Uterus (tissue), 4 donors: Measurements from ENCODE around the gene CYBC1. TPM values are rescaled to one million over a fixed set of nuclear protein-coding genes. Genes with fewer than 3 reads are reported as not detected.

ENCODE experiments used
- DNase-seq, 2 donors: peaks; one replicate each; pipeline ENCODE4 v3.0.0-alpha.2; 2019 to 2020
- H3K27ac ChIP-seq, 2 donors: fragments of 200-600 bp; sonication (generic); 1 replicate in 1 of 2; 2 replicates in 1 of 2; pipeline ENCODE4 v1.5.1; 2016 to 2018
- H3K27me3 ChIP-seq, 2 donors: fragments of 200-600 bp; sonication (generic); one replicate each; pipeline ENCODE4 v1.5.1; 2018 to 2019; ENCODE audit warnings: control low read depth in 1 of 2
- H3K36me3 ChIP-seq, 2 donors: fragments of 200-600 bp; sonication (generic); one replicate each; pipeline ENCODE4 v1.5.1; 2019; ENCODE audit warnings: control low read depth in 1 of 2
- H3K4me1 ChIP-seq, 2 donors: fragments of 200-600 bp; sonication (generic); one replicate each; pipeline ENCODE4 v1.5.1; 2018 to 2019; ENCODE audit warnings: control low read depth in 1 of 2
- H3K4me3 ChIP-seq, 2 donors: fragments of 200-600 bp; sonication (generic); 1 replicate in 1 of 2; 2 replicates in 1 of 2; pipeline ENCODE4 v1.5.1; 2018 to 2019; ENCODE audit warnings: mild to moderate bottlenecking in 1 of 2
- H3K9me3 ChIP-seq, 2 donors: fragments of 200-600 bp; sonication (generic); one replicate each; pipeline ENCODE4 v1.5.1; 2019; ENCODE audit warnings: control low read depth in 1 of 2
- POLR2A ChIP-seq, 2 donors: fragments of 450-650 bp; IDR thresholded peaks; one replicate each; pipeline ENCODE4 v1.6.1; 2016; ENCODE audit warnings: antibody characterized with exemption in 2 of 2, mild to moderate bottlenecking in 1 of 2, moderate library complexity in 1 of 2
- intact Hi-C: fragments of 100-400 bp; cut with DNase I; formaldehyde crosslinking; loops from one replicate; pipeline ENCODE4 v1.15.1; 2023; ENCODE audit warnings: low total_unique reads
- total RNA-seq, 4 donors: library from RNA; depleted of rRNA in 3 of 4; stranded (reverse); fragments of >200 nt in 3 of 4; gene quantifications; one replicate each; pipeline versions ENCODE4 v1.1.0 to v1.2.4, GENCODE V29; 2014 to 2023
- TF ChIP-seq, protein P1 (sequence below), 4 experiments: fragments of 200-600 bp in 2 of 4; fragments of 450-650 bp in 2 of 4; sonication (generic) in 2 of 4; IDR thresholded peaks; one replicate each; pipeline ENCODE4 v1.5.1; 2016 to 2019; ENCODE audit warnings: antibody characterized with exemption in 4 of 4, mild to moderate bottlenecking in 2 of 4, moderate library complexity in 1 of 4
- donor health status: DM: yes; HTN: yes; CAD: no.

Gene CYBC1
- total RNA-seq, 4 donors from 2014 or later, result 12.0 to 93.7 (median 32.5) TPM

- no peaks in the 10 kb centered on the region for H3K36me3 ChIP-seq
- no peaks in the 10 kb centered on the region for H3K9me3 ChIP-seq
- H3K4me1 ChIP-seq, result peaks cover 0 to 4% of the 10 kb centered on the region in 2 donors
- DNase-seq, result no peak
- no peaks in the 10 kb centered on the region for H3K27me3 ChIP-seq
- intact Hi-C loops, result no loop called here
- H3K27ac ChIP-seq, result peak overlapping the region; percentile 63 to 84
- TF ChIP-seq, protein P1, sequence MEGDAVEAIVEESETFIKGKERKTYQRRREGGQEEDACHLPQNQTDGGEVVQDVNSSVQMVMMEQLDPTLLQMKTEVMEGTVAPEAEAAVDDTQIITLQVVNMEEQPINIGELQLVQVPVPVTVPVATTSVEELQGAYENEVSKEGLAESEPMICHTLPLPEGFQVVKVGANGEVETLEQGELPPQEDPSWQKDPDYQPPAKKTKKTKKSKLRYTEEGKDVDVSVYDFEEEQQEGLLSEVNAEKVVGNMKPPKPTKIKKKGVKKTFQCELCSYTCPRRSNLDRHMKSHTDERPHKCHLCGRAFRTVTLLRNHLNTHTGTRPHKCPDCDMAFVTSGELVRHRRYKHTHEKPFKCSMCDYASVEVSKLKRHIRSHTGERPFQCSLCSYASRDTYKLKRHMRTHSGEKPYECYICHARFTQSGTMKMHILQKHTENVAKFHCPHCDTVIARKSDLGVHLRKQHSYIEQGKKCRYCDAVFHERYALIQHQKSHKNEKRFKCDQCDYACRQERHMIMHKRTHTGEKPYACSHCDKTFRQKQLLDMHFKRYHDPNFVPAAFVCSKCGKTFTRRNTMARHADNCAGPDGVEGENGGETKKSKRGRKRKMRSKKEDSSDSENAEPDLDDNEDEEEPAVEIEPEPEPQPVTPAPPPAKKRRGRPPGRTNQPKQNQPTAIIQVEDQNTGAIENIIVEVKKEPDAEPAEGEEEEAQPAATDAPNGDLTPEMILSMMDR (IDR thresholded peaks at IDR 0.05), result no peak
- TF ChIP-seq POLR2A (IDR thresholded peaks at IDR 0.05), result no peak
- peak overlapping the region; percentile 38 to 82 for H3K4me3 ChIP-seq
Measured at GRCh38 chr17:82449131-82449882, 1.2 kb downstream of the CYBC1 start.

GRCh38 chr17:82447876-82448275 lies 2.7 kb downstream of the CYBC1 start:
- H3K4me1 ChIP-seq, result peaks cover 0 to 4% of the 10 kb centered on the region in 2 donors
- no peak for TF ChIP-seq POLR2A (IDR thresholded peaks at IDR 0.05)
- TF ChIP-seq, protein P1 (IDR thresholded peaks at IDR 0.05), result no peak

GRCh38 chr17:82446649-82447048 lies 3.9 kb downstream of the CYBC1 start:
- Histone ChIP-seq H3K27me3 (no peaks in the 10 kb centered on the region), H3K4me3 (no peak overlapping the region), H3K9me3 (no peaks in the 10 kb centered on the region), H3K27ac (no peak overlapping the region), H3K4me1 (peaks cover 0 to 4% of the 10 kb centered on the region in 2 donors), H3K36me3 (no peaks in the 10 kb centered on the region)
- intact Hi-C loops, result no loop called here
- DNase-seq, result no peak
- TF ChIP-seq, protein P1 (IDR thresholded peaks at IDR 0.05), result no peak
- TF ChIP-seq POLR2A (IDR thresholded peaks at IDR 0.05), result no peak

More at GRCh38 chr17:82447876-82448275, 2.7 kb downstream of the CYBC1 start:
- no peaks in the 10 kb centered on the region for H3K27me3 ChIP-seq
- no peaks in the 10 kb centered on the region for H3K36me3 ChIP-seq
- no peak for DNase-seq
- no peak overlapping the region for H3K4me3 ChIP-seq
- H3K27ac ChIP-seq, result no peak overlapping the region
- intact Hi-C loops, result no loop called here
- no peaks in the 10 kb centered on the region for H3K9me3 ChIP-seq

DNA sequence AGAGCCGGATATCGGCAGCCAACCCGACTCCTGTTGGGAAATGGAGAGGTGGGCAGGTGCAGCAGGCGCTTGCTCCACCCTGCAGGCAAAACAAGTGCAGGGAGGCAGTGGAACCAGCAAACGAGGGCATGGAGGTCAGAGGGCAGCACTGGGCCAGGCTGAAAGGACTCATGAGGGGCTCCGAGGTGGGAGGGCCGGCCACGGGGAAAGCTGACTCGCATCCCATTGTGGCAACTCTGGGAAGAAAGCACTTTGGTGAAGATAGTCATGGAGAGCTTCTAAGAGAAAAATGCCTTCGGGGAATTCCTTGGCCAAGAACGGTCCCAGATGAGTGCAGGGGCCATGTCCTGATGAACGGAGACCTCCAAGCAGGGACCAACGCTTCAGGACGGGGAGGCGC lies 4.4 kb downstream of the CYBC1 start:
- no peak for DNase-seq
- intact Hi-C loops, result no loop called here
- Histone ChIP-seq H3K36me3 (no peaks in the 10 kb centered on the region), H3K9me3 (no peaks in the 10 kb centered on the region), H3K27ac (no peak overlapping the region), H3K4me1 (peaks cover 0 to 4% of the 10 kb centered on the region in 2 donors), H3K27me3 (no peaks in the 10 kb centered on the region), H3K4me3 (no peak overlapping the region)
- no peak for TF ChIP-seq POLR2A (IDR thresholded peaks at IDR 0.05)
- TF ChIP-seq, protein P1 (IDR thresholded peaks at IDR 0.05), result no peak

GRCh38 chr17:82445542-82445941 lies 5.0 kb downstream of the CYBC1 start:
- DNase-seq, result no peak
- no peak overlapping the region for H3K4me3 ChIP-seq
- intact Hi-C loops, result no loop called here
- H3K27me3 ChIP-seq, result no peaks in the 10 kb centered on the region
- H3K36me3 ChIP-seq, result no peaks in the 10 kb centered on the region
- no peaks in the 10 kb centered on the region for H3K9me3 ChIP-seq
- H3K4me1 ChIP-seq, result peaks cover 0 to 4% of the 10 kb centered on the region in 2 donors
- peak overlapping the region in 1 of 2 donors; percentile 41 for H3K27ac ChIP-seq
- TF ChIP-seq, protein P1 (IDR thresholded peaks at IDR 0.05), result no peak
- TF ChIP-seq POLR2A (IDR thresholded peaks at IDR 0.05), result no peak
